Measurements from ENCODE around the gene CEP63. TPM values are rescaled to one million over a fixed set of nuclear protein-coding genes. Genes with fewer than 3 reads are reported as not detected.

The CEP63 gene
- total RNA-seq, 1 donor from 2014 or later = 22.1 TPM

GRCh38 chr3:134610432-134611385 is 124.9 kb downstream of the CEP63 start:
- H3K36me3 ChIP-seq = no peaks in the 10 kb centered on the region
- intact Hi-C loops (cut with DNase I) = no loop called here
- peaks cover 9% of the 10 kb centered on the region for H3K4me1 ChIP-seq
- H3K4me3 ChIP-seq = no peak overlapping the region
- H3K27ac ChIP-seq = no peak overlapping the region
- TF ChIP-seq CTCF (IDR thresholded peaks at IDR 0.05) = no peak
- no peaks in the 10 kb centered on the region for H3K27me3 ChIP-seq
- no peak for ATAC-seq
- no peaks in the 10 kb centered on the region for H3K9me3 ChIP-seq
- no peak for DNase-seq

GRCh38 chr3:134611516-134611915 is 125.7 kb downstream of the CEP63 start:
- Histone ChIP-seq H3K4me1 (peaks cover 7% of the 10 kb centered on the region), H3K27ac (no peak overlapping the region), H3K36me3 (no peaks in the 10 kb centered on the region), H3K4me3 (no peak overlapping the region), H3K9me3 (no peaks in the 10 kb centered on the region), H3K27me3 (no peaks in the 10 kb centered on the region)
- intact Hi-C loops (cut with DNase I) = no loop called here
- DNase-seq (no peak), ATAC-seq (no peak)
- no peak for TF ChIP-seq CTCF (IDR thresholded peaks at IDR 0.05)

GRCh38 chr3:134613006-134613520 is 127.2 kb downstream of the CEP63 start:
- Histone ChIP-seq H3K4me3 (no peak overlapping the region), H3K36me3 (no peaks in the 10 kb centered on the region), H3K27me3 (no peaks in the 10 kb centered on the region), H3K4me1 (no peaks in the 10 kb centered on the region), H3K27ac (no peak overlapping the region), H3K9me3 (no peaks in the 10 kb centered on the region)
- TF ChIP-seq CTCF (IDR thresholded peaks at IDR 0.05) = no peak
- intact Hi-C loops (cut with DNase I) = no loop called here
- no peak for DNase-seq
- no peak for ATAC-seq

- Histone ChIP-seq H3K4me3 (no peak overlapping the region), H3K9me3 (no peaks in the 10 kb centered on the region), H3K27ac (no peak overlapping the region), H3K36me3 (no peaks in the 10 kb centered on the region), H3K4me1 (no peaks in the 10 kb centered on the region), H3K27me3 (no peaks in the 10 kb centered on the region)
- no peak for ATAC-seq
- intact Hi-C loops (cut with DNase I) = no loop called here
- DNase-seq = no peak
- TF ChIP-seq CTCF (IDR thresholded peaks at IDR 0.05) = no peak
Observed at GRCh38 chr3:134614955-134615354, 129.1 kb downstream of the CEP63 start.

- Histone ChIP-seq H3K4me3 (no peak overlapping the region), H3K27ac (no peak overlapping the region), H3K9me3 (no peaks in the 10 kb centered on the region), H3K27me3 (no peaks in the 10 kb centered on the region), H3K4me1 (no peaks in the 10 kb centered on the region), H3K36me3 (no peaks in the 10 kb centered on the region)
- DNase-seq (no peak), ATAC-seq (no peak)
- TF ChIP-seq CTCF (IDR thresholded peaks at IDR 0.05) = no peak
- intact Hi-C loops (cut with DNase I) = no loop called here
Observed at GRCh38 chr3:134615743-134616142, 129.9 kb downstream of the CEP63 start.

Measured in upper lobe of right lung (tissue), 1 donor.